Measurements from ENCODE around the gene CANT1. TPM values are rescaled to one million over a fixed set of nuclear protein-coding genes. Genes with fewer than 3 reads are reported as not detected.
A peak's percentile ranks its signal among the peaks of the same experiment; 100 is the strongest.

CANT1 gene
- total RNA-seq (2021) (54.2 and 67.9 TPM in 2 replicates), Bru-seq, nascent RNA (percentile 59 among the genes with signal in this experiment), BruChase-seq, experiment 1, labeled RNA remaining after a 2-hour chase (percentile 75 among the genes with signal in this experiment), BruChase-seq, experiment 2, labeled RNA remaining after a 6-hour chase (percentile 77 among the genes with signal in this experiment)
- long read RNA-seq, transcript CANT1-202 (5 exons, 3,252 nt): major isoform, 42 of 94 reads
- long read RNA-seq, transcript CANT1-201 (4 exons, 3,534 nt): minor isoform, 18 of 94 reads
- long read RNA-seq, partial matches to known transcripts: 6 of 94 reads
- long read RNA-seq, other reads (novel, unspliced or antisense): 23 of 94 reads

DNA sequence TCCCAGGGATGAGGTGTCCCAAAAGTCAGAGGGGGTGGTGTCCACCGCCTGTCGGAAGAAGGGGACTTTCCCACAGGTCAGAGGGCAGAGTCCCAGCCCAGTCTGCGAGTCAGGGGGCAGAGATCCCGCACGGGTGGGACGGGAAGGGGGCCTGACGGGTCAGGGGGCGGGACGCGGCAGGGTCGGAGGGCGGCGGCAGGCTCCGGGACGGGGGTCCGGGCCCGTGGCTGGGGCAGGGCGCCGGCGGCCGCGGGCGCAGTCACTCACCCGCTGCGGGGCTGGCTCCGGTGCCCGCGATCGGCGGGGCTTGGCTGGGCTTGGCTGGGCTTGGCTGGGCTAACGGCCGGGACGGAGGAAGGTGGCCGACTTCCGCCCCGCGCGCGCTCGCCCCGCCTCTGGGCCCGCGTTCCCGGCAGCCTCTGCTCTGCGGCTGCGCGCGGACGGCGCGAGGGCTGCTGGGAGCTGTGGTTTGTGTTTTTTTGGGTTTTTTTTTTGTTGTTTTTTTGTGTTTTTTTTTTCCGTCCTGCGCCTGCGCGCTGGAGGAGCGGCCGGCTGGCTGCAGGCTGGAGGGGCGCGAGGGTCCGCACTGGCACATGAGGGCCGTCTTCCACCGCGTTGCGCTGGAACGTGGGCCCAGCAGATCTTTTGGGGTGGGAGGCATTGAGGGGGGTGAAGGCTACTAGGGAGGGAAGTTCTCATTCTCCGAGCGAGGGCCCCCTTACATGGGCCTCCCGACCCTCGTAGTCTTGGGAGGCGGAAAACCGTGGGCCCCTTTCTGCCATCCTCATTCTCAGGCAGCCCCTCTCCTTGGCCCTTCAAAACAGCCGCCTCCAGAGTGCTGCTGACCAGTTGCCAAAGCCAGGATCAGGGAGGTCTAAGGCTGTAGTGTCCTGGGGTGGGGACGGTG lies at the start of gene CANT1:
CANT1 (minus strand) TSS at position 368 of the 907 bp plus-strand sequence. CDS start 12,142 bp downstream, outside the sequence.
- DNase-seq (ENCODE audit: low spot score): peak; percentile 92
- ChIA-PET CTCF (interaction anchor here (0.6 to 1.4 kb wide), 2 partner anchors 17 to 36 kb away, joined by 5 to 9 read pairs; no protein-coding TSS in a partner anchor), POLR2A (ENCODE audit: low non-redundant PET) (interaction anchor here (0.6 kb wide), 1 partner anchor 86 kb away, joined by 4 read pairs; no protein-coding TSS in a partner anchor)
- H3K9me3 ChIP-seq (ENCODE audit: low read depth, low read length, poor library complexity, severe bottlenecking): peaks cover 11% of the 10 kb centered on the region
- TF ChIP-seq, protein P1, sequence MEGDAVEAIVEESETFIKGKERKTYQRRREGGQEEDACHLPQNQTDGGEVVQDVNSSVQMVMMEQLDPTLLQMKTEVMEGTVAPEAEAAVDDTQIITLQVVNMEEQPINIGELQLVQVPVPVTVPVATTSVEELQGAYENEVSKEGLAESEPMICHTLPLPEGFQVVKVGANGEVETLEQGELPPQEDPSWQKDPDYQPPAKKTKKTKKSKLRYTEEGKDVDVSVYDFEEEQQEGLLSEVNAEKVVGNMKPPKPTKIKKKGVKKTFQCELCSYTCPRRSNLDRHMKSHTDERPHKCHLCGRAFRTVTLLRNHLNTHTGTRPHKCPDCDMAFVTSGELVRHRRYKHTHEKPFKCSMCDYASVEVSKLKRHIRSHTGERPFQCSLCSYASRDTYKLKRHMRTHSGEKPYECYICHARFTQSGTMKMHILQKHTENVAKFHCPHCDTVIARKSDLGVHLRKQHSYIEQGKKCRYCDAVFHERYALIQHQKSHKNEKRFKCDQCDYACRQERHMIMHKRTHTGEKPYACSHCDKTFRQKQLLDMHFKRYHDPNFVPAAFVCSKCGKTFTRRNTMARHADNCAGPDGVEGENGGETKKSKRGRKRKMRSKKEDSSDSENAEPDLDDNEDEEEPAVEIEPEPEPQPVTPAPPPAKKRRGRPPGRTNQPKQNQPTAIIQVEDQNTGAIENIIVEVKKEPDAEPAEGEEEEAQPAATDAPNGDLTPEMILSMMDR (conservative IDR thresholded peaks at IDR 0.05; ENCODE audit: low read depth, low read length): no peak
- TF ChIP-seq EZH2 (IDR thresholded peaks at IDR 0.05; ENCODE audit: borderline replicate concordance, low read depth, low read length, poor library complexity, severe bottlenecking): no peak
- H3K27me3 ChIP-seq (replicated peaks; ENCODE audit: insufficient read depth, low read depth, low read length, poor library complexity): no peaks in the 10 kb centered on the region
- no peaks in the 10 kb centered on the region for H3K36me3 ChIP-seq (ENCODE audit: insufficient read depth, low read length, poor library complexity, severe bottlenecking)
- H3K4me3 ChIP-seq (ENCODE audit: low read depth, low read length, poor library complexity, severe bottlenecking): peak within 1 kb of the TSS; percentile 99
- BruUV-seq (replicated peaks): no TSS peak
- intact Hi-C loops (cut with micrococcal nuclease; ENCODE audit: unreplicated experiment): no loop called here
- H3K4me1 ChIP-seq (ENCODE audit: insufficient read depth, low read length, poor library complexity, severe bottlenecking): peaks cover 6% of the 10 kb centered on the region
- peak within 1 kb of the TSS; percentile 91 for H3K27ac ChIP-seq (ENCODE audit: low read depth, low read length, poor library complexity, severe bottlenecking)

DNA sequence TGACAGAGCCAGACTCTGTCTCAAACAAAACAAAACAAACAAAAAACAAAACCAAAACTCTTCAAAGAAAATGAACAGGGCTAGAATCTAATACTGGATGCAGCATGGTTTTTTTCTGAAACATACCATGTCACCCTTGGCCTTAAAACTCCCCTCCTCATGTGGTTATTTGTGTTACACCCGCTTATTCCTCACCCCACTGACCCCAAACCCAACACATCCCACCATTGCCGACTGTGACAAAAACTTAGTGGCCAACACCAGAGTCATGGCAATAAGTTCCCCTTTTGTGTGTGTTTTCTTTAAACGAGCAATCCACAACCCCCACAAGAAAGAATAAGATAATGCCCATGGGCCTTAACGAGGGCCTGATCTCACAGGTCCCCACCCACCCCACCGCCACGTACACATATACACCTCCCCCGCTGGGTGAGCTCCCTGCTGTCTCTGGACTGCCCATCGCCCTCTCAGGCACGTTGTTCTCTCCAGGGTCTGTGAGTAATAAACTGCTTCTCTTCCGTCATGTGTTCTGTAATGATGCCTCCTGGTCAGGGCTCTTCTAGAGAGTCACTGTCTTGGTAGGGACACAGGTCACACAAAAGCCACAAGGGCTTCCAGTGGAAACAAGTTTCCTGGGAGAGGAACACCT lies 48.3 kb upstream of the CANT1 start:
- BruUV-seq (replicated peaks): no TSS peak
- no peak for TF ChIP-seq EZH2 (IDR thresholded peaks at IDR 0.05; ENCODE audit: borderline replicate concordance, low read depth, low read length, poor library complexity, severe bottlenecking)
- TF ChIP-seq, protein P1 (conservative IDR thresholded peaks at IDR 0.05; ENCODE audit: low read depth, low read length): no peak
- no peaks in the 10 kb centered on the region for H3K27me3 ChIP-seq (replicated peaks; ENCODE audit: insufficient read depth, low read depth, low read length, poor library complexity)
- POLR2A ChIA-PET (ENCODE audit: low non-redundant PET): interaction anchor here (0.6 kb wide), 1 partner anchor 10 kb away, joined by 3 read pairs; no protein-coding TSS in a partner anchor
- CTCF ChIA-PET: no interaction called here
- H3K4me1 ChIP-seq (ENCODE audit: insufficient read depth, low read length, poor library complexity, severe bottlenecking): no peaks in the 10 kb centered on the region
- DNase-seq (ENCODE audit: low spot score): no peak
- intact Hi-C loops (cut with micrococcal nuclease; ENCODE audit: unreplicated experiment): no loop called here
- H3K9me3 ChIP-seq (ENCODE audit: low read depth, low read length, poor library complexity, severe bottlenecking): peaks cover 10% of the 10 kb centered on the region
- H3K36me3 ChIP-seq (ENCODE audit: insufficient read depth, low read length, poor library complexity, severe bottlenecking): no peaks in the 10 kb centered on the region
- H3K27ac ChIP-seq (ENCODE audit: low read depth, low read length, poor library complexity, severe bottlenecking): no peak overlapping the region
- no peak overlapping the region for H3K4me3 ChIP-seq (ENCODE audit: low read depth, low read length, poor library complexity, severe bottlenecking)

DNA sequence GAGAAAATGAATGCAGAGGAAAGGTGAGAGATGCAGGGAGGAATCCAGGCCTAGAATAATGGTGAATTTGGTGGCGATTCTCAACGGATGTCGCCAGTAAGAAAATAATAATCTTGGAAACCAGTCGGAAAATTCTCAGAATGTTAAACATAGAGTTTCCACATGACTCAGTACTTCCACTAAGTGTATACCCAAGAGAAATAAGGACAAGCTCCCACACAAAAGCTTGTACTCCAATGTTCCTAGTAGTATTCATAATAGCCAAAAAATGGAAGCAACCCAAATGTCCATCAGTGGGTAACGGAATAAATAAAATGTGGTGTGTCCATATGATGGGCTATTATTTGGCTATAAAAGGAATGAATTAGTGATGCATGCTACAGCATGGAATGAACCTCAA lies 45.6 kb upstream of the CANT1 start:
- no peak overlapping the region for H3K4me3 ChIP-seq (ENCODE audit: low read depth, low read length, poor library complexity, severe bottlenecking)
- no peak for TF ChIP-seq EZH2 (IDR thresholded peaks at IDR 0.05; ENCODE audit: borderline replicate concordance, low read depth, low read length, poor library complexity, severe bottlenecking)
- TF ChIP-seq, protein P1 (conservative IDR thresholded peaks at IDR 0.05; ENCODE audit: low read depth, low read length): no peak
- DNase-seq (ENCODE audit: low spot score): no peak
- no peaks in the 10 kb centered on the region for H3K27me3 ChIP-seq (replicated peaks; ENCODE audit: insufficient read depth, low read depth, low read length, poor library complexity)
- BruUV-seq (replicated peaks): no TSS peak
- no peaks in the 10 kb centered on the region for H3K36me3 ChIP-seq (ENCODE audit: insufficient read depth, low read length, poor library complexity, severe bottlenecking)
- no peaks in the 10 kb centered on the region for H3K4me1 ChIP-seq (ENCODE audit: insufficient read depth, low read length, poor library complexity, severe bottlenecking)
- CTCF ChIA-PET: no interaction called here
- intact Hi-C loops (cut with micrococcal nuclease; ENCODE audit: unreplicated experiment): no loop called here
- POLR2A ChIA-PET (ENCODE audit: low non-redundant PET): no interaction called here
- H3K27ac ChIP-seq (ENCODE audit: low read depth, low read length, poor library complexity, severe bottlenecking): no peak overlapping the region
- peaks cover 10% of the 10 kb centered on the region for H3K9me3 ChIP-seq (ENCODE audit: low read depth, low read length, poor library complexity, severe bottlenecking)
